ENCODE results near the gene CALML3. TPM values are rescaled to one million over a fixed set of nuclear protein-coding genes. Genes with fewer than 3 reads are reported as not detected.

CALML3 gene
- total RNA-seq, 1 experiment from 2014 or later, result not detected

DNA sequence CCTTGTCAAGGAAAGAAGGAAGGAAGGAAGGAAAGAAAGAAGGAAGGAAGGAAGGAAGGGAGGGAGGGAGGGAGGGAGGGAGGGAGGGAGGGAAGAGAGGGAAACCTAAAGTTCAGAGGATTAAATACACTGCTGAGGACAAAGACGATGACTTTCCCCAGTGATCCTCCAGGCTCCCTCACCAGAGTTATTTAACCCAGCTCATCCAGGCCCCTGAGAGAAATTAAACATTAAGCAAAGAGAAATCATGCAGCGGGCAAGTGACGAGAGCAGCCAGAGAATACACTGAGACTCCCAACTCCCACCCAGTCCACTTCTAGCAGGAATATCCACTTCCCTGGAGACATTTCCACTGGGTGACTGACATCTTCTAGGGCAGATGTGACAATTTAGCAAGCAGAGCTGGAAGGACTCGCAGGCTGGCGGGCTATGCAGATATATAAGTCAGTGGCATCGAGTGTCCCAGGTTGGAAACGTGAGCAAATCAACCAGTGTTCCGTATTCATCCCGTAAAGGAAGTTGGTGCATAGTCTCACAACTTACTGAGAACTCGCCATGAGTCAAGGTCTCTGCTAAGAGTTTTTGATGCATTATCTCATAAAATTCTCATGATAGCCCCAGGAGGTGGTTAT is 48.7 kb downstream of the CALML3 start:
- H3K9me3 ChIP-seq (ENCODE audit: low read length), result no peaks in the 10 kb centered on the region
- no peak overlapping the region for H3K4me3 ChIP-seq (ENCODE audit: low read length)
- DNase-seq (no peak), ATAC-seq (no peak)
- intact Hi-C loops (cut with micrococcal nuclease), result no loop called here
- BruUV-seq (replicated peaks), result no TSS peak
- CTCF ChIA-PET, result no interaction called here
- H2AFZ ChIP-seq (ENCODE audit: low read length), result no peak overlapping the region
- TF ChIP-seq EZH2 (IDR thresholded peaks at IDR 0.05; ENCODE audit: low read length, unreplicated experiment) (no peak), CTCF (conservative IDR thresholded peaks at IDR 0.05; ENCODE audit: low read depth, low read length) (no peak), EZH2phosphoT487 (IDR thresholded peaks at IDR 0.05; ENCODE audit: borderline replicate concordance, low read length) (no peak)
- no peaks in the 10 kb centered on the region for H3K9me2 ChIP-seq (replicated peaks; ENCODE audit: low read length)
- no peak overlapping the region for H3K4me2 ChIP-seq (ENCODE audit: low read length)
- no peaks in the 10 kb centered on the region for H3K36me3 ChIP-seq (ENCODE audit: low read depth, low read length)
- no peaks in the 10 kb centered on the region for H4K20me1 ChIP-seq (ENCODE audit: low read length)
- H3K27ac ChIP-seq (ENCODE audit: low read length), result no peak overlapping the region
- H3F3A ChIP-seq (ENCODE audit: low read length, unreplicated experiment), result no peaks in the 10 kb centered on the region
- H3K27me3 ChIP-seq (ENCODE audit: low read length), result no peaks in the 10 kb centered on the region
- H3K9ac ChIP-seq (ENCODE audit: low read length), result no peak overlapping the region
- POLR2A ChIA-PET (ENCODE audit: unreplicated experiment), result interaction anchor here (0.7 kb wide), 1 partner anchor 10 kb away, joined by 3 read pairs; no protein-coding TSS in a partner anchor
- H3K4me1 ChIP-seq (ENCODE audit: insufficient read depth, low read length), result peaks cover 14% of the 10 kb centered on the region; the same call in 1 of the 2 replicates
- no peaks in the 10 kb centered on the region for H3K79me2 ChIP-seq (ENCODE audit: low read length)

DNA sequence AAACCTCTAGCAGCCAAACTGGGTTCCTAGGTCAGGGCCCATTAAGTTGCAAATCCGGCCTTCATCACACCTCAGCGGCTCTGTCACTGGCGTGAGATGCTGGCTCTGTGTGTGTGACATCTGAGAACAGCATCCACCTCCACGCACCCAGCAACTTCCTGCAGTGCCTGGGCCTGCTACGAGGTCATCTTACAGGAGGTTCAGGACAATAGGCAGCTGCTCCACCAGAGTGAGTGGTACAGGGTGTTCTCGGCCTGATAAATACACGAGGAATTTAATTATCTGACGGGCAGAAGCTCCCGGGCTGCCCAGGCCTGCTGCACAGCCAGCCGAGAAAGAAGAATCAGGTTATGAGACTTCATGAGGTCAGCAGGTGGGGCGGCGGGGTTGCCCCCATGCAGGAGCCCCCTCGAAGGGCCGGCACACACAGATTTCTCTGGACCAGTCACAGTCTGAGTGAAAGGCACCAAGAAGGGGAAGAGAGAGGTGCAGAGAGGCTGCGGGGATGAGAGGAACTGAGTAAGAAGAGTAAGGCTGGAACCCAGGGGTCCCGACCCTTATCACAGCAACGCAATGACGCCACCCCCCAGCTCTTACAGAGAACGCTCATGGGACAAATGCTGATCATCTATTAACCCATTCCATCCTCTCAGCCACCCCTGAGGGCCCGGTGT is 49.3 kb downstream of the CALML3 start:
- H4K20me1 ChIP-seq (ENCODE audit: low read length), result no peaks in the 10 kb centered on the region
- intact Hi-C loops (cut with micrococcal nuclease), result no loop called here
- CTCF ChIA-PET, result no interaction called here
- TF ChIP-seq CTCF (conservative IDR thresholded peaks at IDR 0.05; ENCODE audit: low read depth, low read length) (no peak), EZH2 (IDR thresholded peaks at IDR 0.05; ENCODE audit: low read length, unreplicated experiment) (no peak), EZH2phosphoT487 (IDR thresholded peaks at IDR 0.05; ENCODE audit: borderline replicate concordance, low read length) (no peak)
- H3K4me2 ChIP-seq (ENCODE audit: low read length), result no peak overlapping the region
- no TSS peak for BruUV-seq (replicated peaks)
- no peaks in the 10 kb centered on the region for H3K36me3 ChIP-seq (ENCODE audit: low read depth, low read length)
- H3F3A ChIP-seq (ENCODE audit: low read length, unreplicated experiment), result no peaks in the 10 kb centered on the region
- no peaks in the 10 kb centered on the region for H3K79me2 ChIP-seq (ENCODE audit: low read length)
- DNase-seq (no peak), ATAC-seq (no peak; the same call in 1 of the 2 replicates)
- H3K4me1 ChIP-seq (ENCODE audit: insufficient read depth, low read length), result peaks cover 14% of the 10 kb centered on the region; the same call in 1 of the 2 replicates
- H3K27me3 ChIP-seq (ENCODE audit: low read length), result no peaks in the 10 kb centered on the region
- H3K9me2 ChIP-seq (replicated peaks; ENCODE audit: low read length), result no peaks in the 10 kb centered on the region
- H2AFZ ChIP-seq (ENCODE audit: low read length), result no peak overlapping the region
- no peak overlapping the region for H3K9ac ChIP-seq (ENCODE audit: low read length)
- POLR2A ChIA-PET (ENCODE audit: unreplicated experiment), result interaction anchor here (0.6 kb wide), 1 partner anchor 16 kb away, joined by 3 read pairs; no protein-coding TSS in a partner anchor
- no peaks in the 10 kb centered on the region for H3K9me3 ChIP-seq (ENCODE audit: low read length)
- H3K27ac ChIP-seq (ENCODE audit: low read length), result 0 out of 2 replicates have a peak overlapping the region, but pooled peaks have one; percentile 32
- no peak overlapping the region for H3K4me3 ChIP-seq (ENCODE audit: low read length)

All from PC-3 (cell line).